Heart right ventricle (tissue), 16 donors: ENCODE data around the gene ZNF831. TPM values are rescaled to one million over a fixed set of nuclear protein-coding genes. Genes with fewer than 3 reads are reported as not detected.

Source experiments
- ATAC-seq, 8 donors: fragments of 200-7000 bp; cut with Tn5 transposase; one replicate each; pipeline ENCODE4 v1.9.1; 2020; ENCODE audit warnings: mild to moderate bottlenecking in 8 of 8, moderate library complexity in 8 of 8, moderate number of reproducible peaks in 1 of 8
- DNase-seq, 2 donors: peaks; one replicate each; pipeline ENCODE4 v3.0.0-alpha.2; 2020
- H3K27ac ChIP-seq, 10 donors: fragments of 200-600 bp; sonication (generic) in 2 of 10; one replicate each; pipeline versions ENCODE4 v1.5.0 to v1.8.0; 2020 to 2022; ENCODE audit warnings: mild to moderate bottlenecking in 3 of 10
- H3K27me3 ChIP-seq, 7 donors: fragments of 200-600 bp; one replicate each; pipeline ENCODE4 v1.8.0; 2021 to 2022; ENCODE audit warnings: mild to moderate bottlenecking in 2 of 7
- H3K36me3 ChIP-seq, 9 donors: fragments of 200-600 bp; sonication (generic) in 1 of 9; one replicate each; pipeline versions ENCODE4 v1.5.0 to v1.8.0; 2020 to 2022; ENCODE audit warnings: mild to moderate bottlenecking in 2 of 9
- H3K4me1 ChIP-seq, 9 donors: fragments of 200-600 bp; sonication (generic) in 1 of 9; one replicate each; pipeline versions ENCODE4 v1.5.0 to v1.8.0; 2020 to 2022; ENCODE audit warnings: mild to moderate bottlenecking in 4 of 9
- H3K4me3 ChIP-seq, 10 donors: fragments of 200-600 bp; sonication (generic) in 2 of 10; one replicate each; pipeline versions ENCODE4 v1.5.0 to v1.8.0; 2020 to 2022; ENCODE audit warnings: mild to moderate bottlenecking in 7 of 10, moderate library complexity in 2 of 10
- H3K9me3 ChIP-seq, 11 donors: fragments of 200-600 bp in 10 of 11; sonication (generic) in 2 of 11; one replicate each; pipeline versions ENCODE4 v1.5.0 to v1.8.0; 2013 to 2022; ENCODE audit warnings: mild to moderate bottlenecking in 2 of 11, control low read depth in 1 of 11, moderate library complexity in 1 of 11
- CTCF ChIP-seq, 9 donors: fragments of 200-600 bp; sonication (generic) in 2 of 9; IDR thresholded peaks; one replicate each; pipeline versions ENCODE4 v1.5.0 to v1.8.0; 2021 to 2022; ENCODE audit warnings: antibody characterized with exemption in 9 of 9, mild to moderate bottlenecking in 5 of 9, moderate library complexity in 1 of 9
- WGBS, 2 donors: extraction: QIAGEN DNeasy Blood & Tissue Kit; methylation state at CpG; one replicate each; pipeline ENCODE4 v1.1.7; 2013; ENCODE audit warnings: inconsistent platforms in 1 of 2; 5-methylcytosine and 5-hydroxymethylcytosine counted together
- intact Hi-C, 10 donors: fragments of 100-400 bp; cut with DNase I; formaldehyde crosslinking; loops; one replicate each; pipeline versions ENCODE4 v1.11.1 to v1.14.2; 2022
- polyA plus RNA-seq, 2 donors: library from polyadenylated mRNA; stranded (reverse); fragments of 200-250 nt; gene quantifications; one replicate each; pipeline ENCODE4 v1.2.3, GENCODE V29; 2013
- total RNA-seq, 10 donors: library from RNA; stranded (reverse); fragmentation: NEBNext Ultra II Directional in 3 of 10; extraction: Animal tissue kit (Norgen Biotek cat#: 25700) in 3 of 10; gene quantifications; one replicate each; pipeline versions ENCODE4 v1.2.1 to v1.2.4, GENCODE V29; 2021 to 2023
- donor health status: Arrhythmogenic right ventricular cardiomyopathy.
- donor health status: ischemic (EF 13 %, LVEDD 7.1; RV severe dilation, severe dysfunction).
- donor health status: healthy with polysubstance abuse.
- donor health status: DM: no; HTN: yes; CAD: no.
- donor health status: DM: no; HTN: no; CAD: no.
- donor health status: ischemic (EF 25% LVEDD 6.9; RV normal size, moderate dysfunction).
- donor health status: ischemic (EF 25% LVEDD 5.7; RV mildly dilated, moderate dysfunction).
- donor health status: healthy.
- donor health status: DM: yes; HTN: yes; CAD: no.
- donor health status: Ischemic cardiomyopathy.
- donor health status: ischemic (EF 35%, LVEDD 5.7; RV mildly dilated, moderate dysfunction).
- donor health status: nonischemic (EF 11% LVEDD 7.7; RV severe dilation, severe dysfunction).
- donor health status: DM: yes; HTN: yes; CAD: no.
- donor health status: PGD.
- donor health status: ischemic (EF 29% LVEDD 5.4; RV normal size, mild dysfunction).
- donor health status: nonischemic (EF 23%, LVEDD 6.1; RV moderate dilation, normal function).

Gene ZNF831
- total and polyA plus RNA-seq, 12 donors = 0.01 to 0.72 (median 0.11) TPM; not detected in 1

- Histone ChIP-seq H3K9me3 (no peaks in the 10 kb centered on the region), H3K4me3 (no peak overlapping the region), H3K36me3 (no peaks in the 10 kb centered on the region), H3K27me3 (no peaks in the 10 kb centered on the region), H3K27ac (peak overlapping the region in 1 of 10 donors; percentile 32), H3K4me1 (peaks cover 0 to 71% (median 24%) of the 10 kb centered on the region in 9 donors)
- WGBS, 2 donors = 85 to 93% methylated on average over 2 of the region's 2 CpGs
- no peak for TF ChIP-seq CTCF (IDR thresholded peaks at IDR 0.05)
- DNase-seq (no peak), ATAC-seq (no peak)
- intact Hi-C loops = no loop called here
Measured at GRCh38 chr20:59153832-59154231, 9.8 kb upstream of the ZNF831 start.

GRCh38 chr20:59154317-59155013 lies 9.2 kb upstream of the ZNF831 start:
- H3K27me3 ChIP-seq = peaks cover 0 to 5% (median 0%) of the 10 kb centered on the region in 7 donors
- TF ChIP-seq CTCF (IDR thresholded peaks at IDR 0.05) = no peak
- H3K36me3 ChIP-seq = no peaks in the 10 kb centered on the region
- intact Hi-C loops = no loop called here
- 87 to 89% methylated on average over 17 of the region's 17 CpGs for WGBS, 2 donors
- no peak overlapping the region for H3K27ac ChIP-seq
- ATAC-seq (no peak), DNase-seq (no peak)
- peaks cover 0 to 64% (median 19%) of the 10 kb centered on the region in 9 donors for H3K4me1 ChIP-seq
- H3K4me3 ChIP-seq = no peak overlapping the region
- H3K9me3 ChIP-seq = no peaks in the 10 kb centered on the region

- Histone ChIP-seq H3K4me1 (peaks cover 0 to 47% (median 8%) of the 10 kb centered on the region in 9 donors), H3K36me3 (no peaks in the 10 kb centered on the region), H3K27ac (peak overlapping the region in 1 of 10 donors; percentile 41), H3K27me3 (peaks cover 0 to 10% (median 5%) of the 10 kb centered on the region in 7 donors), H3K4me3 (no peak overlapping the region), H3K9me3 (no peaks in the 10 kb centered on the region)
- 70 to 78% methylated on average over 6 of the region's 6 CpGs for WGBS, 2 donors
- TF ChIP-seq CTCF (IDR thresholded peaks at IDR 0.05) = no peak
- intact Hi-C loops = no loop called here
- DNase-seq (no peak), ATAC-seq (no peak)
Measured at GRCh38 chr20:59157064-59157463, 6.6 kb upstream of the ZNF831 start.

GRCh38 chr20:59157531-59157930 lies 6.1 kb upstream of the ZNF831 start:
- Histone ChIP-seq H3K36me3 (no peaks in the 10 kb centered on the region), H3K9me3 (no peaks in the 10 kb centered on the region), H3K4me3 (no peak overlapping the region), H3K27me3 (peaks cover 0 to 10% (median 5%) of the 10 kb centered on the region in 7 donors), H3K27ac (peak overlapping the region in 1 of 10 donors; percentile 41), H3K4me1 (peaks cover 0 to 42% (median 8%) of the 10 kb centered on the region in 9 donors)
- no peak for ATAC-seq
- no peak for DNase-seq
- intact Hi-C loops = no loop called here
- TF ChIP-seq CTCF (IDR thresholded peaks at IDR 0.05) = no peak
